22Rv1 (cell line): ENCODE measurements around the gene LMO7.

ENCODE experiments used
- H3K27ac ChIP-seq: fragments of 450-650 bp; 2 replicates; pipeline ENCODE4 v1.5.1; 2017
- CTCF ChIP-seq: fragments of 450-650 bp; IDR thresholded peaks from 2 replicates; pipeline ENCODE4 v1.5.1; 2017; ENCODE audit warnings: mild to moderate bottlenecking
- ZFX ChIP-seq: fragments of 450-650 bp; IDR thresholded peaks from 2 replicates; pipeline ENCODE4 v1.6.1; 2017; ENCODE audit warnings: antibody characterized with exemption, borderline replicate concordance

The LMO7 gene

GRCh38 chr13:75645141-75645540 lies 9.0 kb downstream of the LMO7 start:
- TF ChIP-seq ZFX (no peak), CTCF (no peak)
- no peak overlapping the region for H3K27ac ChIP-seq

- no peak for TF ChIP-seq ZFX
- TF ChIP-seq CTCF: no peak
- no peak overlapping the region for H3K27ac ChIP-seq
These were observed 11.1 kb downstream of the LMO7 start for GRCh38 chr13:75647126-75647784.

GRCh38 chr13:75648446-75648845 lies 12.3 kb downstream of the LMO7 start:
- H3K27ac ChIP-seq: no peak overlapping the region
- TF ChIP-seq ZFX (no peak), CTCF (no peak)

GRCh38 chr13:75651013-75651412 lies 14.9 kb downstream of the LMO7 start:
- TF ChIP-seq ZFX (no peak), CTCF (no peak)

DNA sequence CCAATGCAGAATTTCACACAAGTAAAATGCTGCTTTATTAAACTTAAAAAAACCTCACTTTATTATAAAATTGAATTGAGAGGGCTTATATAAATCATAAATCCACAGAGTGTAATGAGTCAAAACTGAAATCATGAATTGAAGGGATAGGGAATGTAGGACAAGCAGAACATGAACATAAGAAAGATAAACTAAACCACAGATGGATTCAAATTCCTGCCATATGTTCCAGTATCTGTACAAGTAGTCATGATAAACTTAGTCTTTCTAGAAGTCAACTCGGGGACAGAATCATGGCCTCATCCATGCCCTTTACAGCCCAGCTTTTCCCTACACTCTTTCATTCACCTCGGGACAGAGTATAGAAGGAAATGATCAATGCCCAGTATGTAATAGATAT lies 16.6 kb downstream of the LMO7 start:
- no peak overlapping the region for H3K27ac ChIP-seq
- TF ChIP-seq ZFX: no peak

More at GRCh38 chr13:75651013-75651412, 14.9 kb downstream of the LMO7 start:
- H3K27ac ChIP-seq: no peak overlapping the region

GRCh38 chr13:75656425-75656989 lies 20.4 kb downstream of the LMO7 start:
- H3K27ac ChIP-seq: no peak overlapping the region
- TF ChIP-seq CTCF (no peak), ZFX (no peak)

GRCh38 chr13:75657111-75657510 lies 21.0 kb downstream of the LMO7 start:
- TF ChIP-seq ZFX: no peak
- no peak for TF ChIP-seq CTCF
- no peak overlapping the region for H3K27ac ChIP-seq
